GM21576 (cell line): ENCODE measurements around the gene CADM4.
A peak's percentile ranks its signal among the peaks of the same experiment; 100 is the strongest.
"Not testable (repeated sequence)": the region's sequence is repeated elsewhere in the genome, so short reads cannot be mapped to it uniquely, and the experiment has no call there.

Source experiments
- ATAC-seq: cut with Tn5 transposase; IDR thresholded peaks from one replicate; pipeline ENCODE4 v1.9.1; 2021; ENCODE audit warnings: mild to moderate bottlenecking, moderate library complexity; ENCODE audit not compliant: unreplicated experiment

Gene CADM4

GRCh38 chr19:43610493-43610892 is 29.2 kb downstream of the CADM4 start:
- ATAC-seq = no peak

GRCh38 chr19:43609872-43610271 is 29.8 kb downstream of the CADM4 start:
- no peak for ATAC-seq

GRCh38 chr19:43607238-43608205 is 32.1 kb downstream of the CADM4 start:
- ATAC-seq = no peak

- no peak for ATAC-seq
Measured at GRCh38 chr19:43606569-43607229, 33.0 kb downstream of the CADM4 start.

GRCh38 chr19:43605875-43606568 is 33.6 kb downstream of the CADM4 start:
- ATAC-seq = no peak

GRCh38 chr19:43600326-43600725 is 39.3 kb downstream of the CADM4 start:
- ATAC-seq = not testable (repeated sequence)

- no peak for ATAC-seq
Measured at GRCh38 chr19:43599635-43600295, 39.9 kb downstream of the CADM4 start.

GRCh38 chr19:43598445-43599240 is 41.0 kb downstream of the CADM4 start:
- no peak for ATAC-seq

- ATAC-seq = no peak
Measured at GRCh38 chr19:43597876-43598275, 41.8 kb downstream of the CADM4 start.

GRCh38 chr19:43596842-43597461 is 42.7 kb downstream of the CADM4 start:
- ATAC-seq = no peak

GRCh38 chr19:43595999-43596841 is 43.4 kb downstream of the CADM4 start, which contains the start of the genes IRGQ and ZNF576:
IRGQ (minus strand) TSS chr19:43596134; CDS start chr19:43595338, 796 bp downstream.
ZNF576 (plus strand) TSS chr19:43596595; CDS start chr19:43597109, 514 bp downstream.
- peak; percentile 64 for ATAC-seq

- peak; percentile 2 for ATAC-seq
Measured at GRCh38 chr19:43595605-43595998, 44.0 kb downstream of the CADM4 start.

- ATAC-seq = no peak
Measured at GRCh38 chr19:43594710-43595604, 44.7 kb downstream of the CADM4 start.

- no peak for ATAC-seq
Measured at GRCh38 chr19:43594081-43594697, 45.5 kb downstream of the CADM4 start.

GRCh38 chr19:43592800-43593350 is 46.8 kb downstream of the CADM4 start:
- no peak for ATAC-seq

- ATAC-seq = no peak
Measured at GRCh38 chr19:43591904-43592772, 47.5 kb downstream of the CADM4 start.
